ENCODE results near the gene PCYT1B. TPM values are rescaled to one million over a fixed set of nuclear protein-coding genes. Genes with fewer than 3 reads are reported as not detected.

Gene PCYT1B
- total and polyA plus RNA-seq, 2 of the 13 experiments (the other 11 are each of a cell fraction or from before 2014, with no cell fraction given) = 6.1 to 9.2 TPM

- no peak for TF ChIP-seq NR0B2 (CRISPR knock-in tag; IDR thresholded peaks at IDR 0.05)
- TF ChIP-seq ZNF749 (CRISPR knock-in tag; IDR thresholded peaks at IDR 0.05; ENCODE audit: borderline replicate concordance) = no peak
- TF ChIP-seq ZNF263 (CRISPR knock-in tag; IDR thresholded peaks at IDR 0.05) = no peak
- TF ChIP-seq ZNF318 (CRISPR knock-in tag; IDR thresholded peaks at IDR 0.05) = no peak
- TF ChIP-seq SOX6 (IDR thresholded peaks at IDR 0.05) = no peak
- peak; percentile 54; the same call in 1 of the 2 replicates for TF ChIP-seq SOX6 (CRISPR knock-in tag; IDR thresholded peaks at IDR 0.05)
- TF ChIP-seq GTF2F1 (IDR thresholded peaks at IDR 0.05; ENCODE audit: low read length) = no peak
- no peak for TF ChIP-seq TBP (CRISPR knock-in tag; IDR thresholded peaks at IDR 0.05)
- peak; percentile 84 for TF ChIP-seq ZFP91 (CRISPR knock-in tag; IDR thresholded peaks at IDR 0.05; ENCODE audit: borderline replicate concordance)
- no peak for TF ChIP-seq ZNF276 (CRISPR knock-in tag; IDR thresholded peaks at IDR 0.05; ENCODE audit: low read depth)
- TF ChIP-seq ZNF75D (CRISPR knock-in tag; IDR thresholded peaks at IDR 0.05; ENCODE audit: borderline replicate concordance) = no peak
- TF ChIP-seq ZNF546 (CRISPR knock-in tag; conservative IDR thresholded peaks at IDR 0.05) = 0 out of 2 replicates have a peak, but pooled peaks have one; percentile 52
- TF ChIP-seq TRIM22 (IDR thresholded peaks at IDR 0.05) = no peak
- TF ChIP-seq ZSCAN29 (CRISPR knock-in tag; conservative IDR thresholded peaks at IDR 0.05) = 0 out of 2 replicates have a peak, but pooled peaks have one; percentile 42
- no peak for TF ChIP-seq THYN1 (CRISPR knock-in tag; IDR thresholded peaks at IDR 0.05; ENCODE audit: borderline replicate concordance, low read depth)
Measured at GRCh38 chrX:24693453-24694202, 46.5 kb upstream of the PCYT1B start, which contains the start of gene POLA1 (continued).

Measured in HepG2 (cell line).